Lower leg skin (tissue), 4 donors: ENCODE measurements around the gene PAN3. TPM values are rescaled to one million over a fixed set of nuclear protein-coding genes. Genes with fewer than 3 reads are reported as not detected.

Experiments
- DNase-seq, 2 donors: peaks; one replicate each; pipeline ENCODE4 v3.0.0-alpha.2; 2019; ENCODE audit warnings: low spot score in 2 of 2
- H3K4me3 ChIP-seq: fragments of 200-600 bp; sonication (generic); 2 replicates; pipeline ENCODE4 v1.5.1; 2017; ENCODE audit warnings: mild to moderate bottlenecking, low read depth; ENCODE audit not compliant: poor library complexity, severe bottlenecking
- POLR2A ChIP-seq, 2 donors: fragments of 450-650 bp; IDR thresholded peaks; one replicate each; pipeline ENCODE4 v1.6.1; 2016 to 2017; ENCODE audit warnings: antibody characterized with exemption in 2 of 2, mild to moderate bottlenecking in 1 of 2, moderate library complexity in 1 of 2
- WGBS, 2 donors: methylation state at CpG; one replicate each; pipeline ENCODE4 v1.1.5; 2018; 5-methylcytosine and 5-hydroxymethylcytosine counted together
- intact Hi-C: fragments of 100-400 bp; cut with DNase I; formaldehyde crosslinking; loops from one replicate; pipeline ENCODE4 v1.15.0; 2023; ENCODE audit warnings: low total_unique reads
- total RNA-seq, 4 donors: library from RNA; depleted of rRNA; stranded (reverse); fragments of >200 nt; gene quantifications; one replicate each; pipeline ENCODE4 v1.1.0, GENCODE V29; 2016
- TF ChIP-seq, protein P1 (sequence below), 3 donors: fragments of 450-650 bp; IDR thresholded peaks; one replicate each; pipeline ENCODE4 v1.5.1; 2016; ENCODE audit warnings: antibody characterized with exemption in 3 of 3, mild to moderate bottlenecking in 3 of 3, moderate library complexity in 2 of 3

The PAN3 gene
- total RNA-seq, 4 donors from 2014 or later = 32.2 to 57.7 (median 46.9) TPM

GRCh38 chr13:28316129-28316528 lies 177.8 kb downstream of the PAN3 start:
- DNase-seq = no peak
- WGBS, 2 donors = 62% methylated on average over 5 of the region's 5 CpGs
- TF ChIP-seq, protein P1, sequence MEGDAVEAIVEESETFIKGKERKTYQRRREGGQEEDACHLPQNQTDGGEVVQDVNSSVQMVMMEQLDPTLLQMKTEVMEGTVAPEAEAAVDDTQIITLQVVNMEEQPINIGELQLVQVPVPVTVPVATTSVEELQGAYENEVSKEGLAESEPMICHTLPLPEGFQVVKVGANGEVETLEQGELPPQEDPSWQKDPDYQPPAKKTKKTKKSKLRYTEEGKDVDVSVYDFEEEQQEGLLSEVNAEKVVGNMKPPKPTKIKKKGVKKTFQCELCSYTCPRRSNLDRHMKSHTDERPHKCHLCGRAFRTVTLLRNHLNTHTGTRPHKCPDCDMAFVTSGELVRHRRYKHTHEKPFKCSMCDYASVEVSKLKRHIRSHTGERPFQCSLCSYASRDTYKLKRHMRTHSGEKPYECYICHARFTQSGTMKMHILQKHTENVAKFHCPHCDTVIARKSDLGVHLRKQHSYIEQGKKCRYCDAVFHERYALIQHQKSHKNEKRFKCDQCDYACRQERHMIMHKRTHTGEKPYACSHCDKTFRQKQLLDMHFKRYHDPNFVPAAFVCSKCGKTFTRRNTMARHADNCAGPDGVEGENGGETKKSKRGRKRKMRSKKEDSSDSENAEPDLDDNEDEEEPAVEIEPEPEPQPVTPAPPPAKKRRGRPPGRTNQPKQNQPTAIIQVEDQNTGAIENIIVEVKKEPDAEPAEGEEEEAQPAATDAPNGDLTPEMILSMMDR (IDR thresholded peaks at IDR 0.05) = no peak
- TF ChIP-seq POLR2A (IDR thresholded peaks at IDR 0.05) = no peak
- H3K4me3 ChIP-seq = no peak overlapping the region
- intact Hi-C loops = no loop called here

GRCh38 chr13:28316836-28317235 lies 178.5 kb downstream of the PAN3 start:
- no peak for DNase-seq
- intact Hi-C loops = no loop called here
- WGBS, 2 donors = 84 to 94% methylated on average over 7 of the region's 7 CpGs
- H3K4me3 ChIP-seq = no peak overlapping the region
- TF ChIP-seq, protein P1 (IDR thresholded peaks at IDR 0.05) = no peak
- no peak for TF ChIP-seq POLR2A (IDR thresholded peaks at IDR 0.05)

GRCh38 chr13:28318496-28318895 lies 180.2 kb downstream of the PAN3 start:
- TF ChIP-seq, protein P1 (IDR thresholded peaks at IDR 0.05) = no peak
- no peak for TF ChIP-seq POLR2A (IDR thresholded peaks at IDR 0.05)
- 69 to 85% methylated on average over 7 of the region's 7 CpGs for WGBS, 2 donors
- H3K4me3 ChIP-seq = no peak overlapping the region
- DNase-seq = no peak
- intact Hi-C loops = no loop called here

DNA sequence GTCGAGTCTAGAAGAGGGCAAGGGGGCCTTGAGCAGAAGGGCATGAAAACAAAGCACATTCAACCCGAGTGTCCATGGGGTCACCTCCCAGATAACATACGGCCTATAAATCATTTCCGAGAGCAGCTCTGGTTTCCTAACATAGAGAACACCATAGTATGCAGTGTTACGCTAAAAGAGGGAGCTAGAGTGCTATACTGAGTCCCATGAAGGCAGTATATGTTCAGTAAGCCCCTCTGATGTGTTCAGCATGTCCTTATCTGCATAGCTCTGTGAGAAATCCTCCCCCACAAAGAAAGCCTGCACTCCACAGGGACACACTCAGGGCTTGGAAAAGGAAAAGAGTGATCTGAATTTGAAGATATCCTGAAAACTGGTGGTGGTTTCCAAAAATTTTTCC lies 181.2 kb downstream of the PAN3 start:
- DNase-seq = no peak
- WGBS, 2 donors = 83 to 88% methylated on average over 5 of the region's 5 CpGs
- TF ChIP-seq, protein P1 (IDR thresholded peaks at IDR 0.05) = no peak
- no peak for TF ChIP-seq POLR2A (IDR thresholded peaks at IDR 0.05)
- H3K4me3 ChIP-seq = no peak overlapping the region
- intact Hi-C loops = no loop called here

GRCh38 chr13:28320209-28320608 lies 181.9 kb downstream of the PAN3 start:
- 88 to 89% methylated on average over 6 of the region's 6 CpGs for WGBS, 2 donors
- H3K4me3 ChIP-seq = no peak overlapping the region
- no peak for TF ChIP-seq POLR2A (IDR thresholded peaks at IDR 0.05)
- TF ChIP-seq, protein P1 (IDR thresholded peaks at IDR 0.05) = no peak
- intact Hi-C loops = loop anchor here (10.0 kb wide), 1 partner anchor 475 kb away; no protein-coding TSS in a partner anchor
- no peak for DNase-seq

- DNase-seq = no peak
Measured at GRCh38 chr13:28320884-28321574, 182.7 kb downstream of the PAN3 start.

More at GRCh38 chr13:28320884-28321574, 182.7 kb downstream of the PAN3 start:
- no peak for TF ChIP-seq POLR2A (IDR thresholded peaks at IDR 0.05)
- TF ChIP-seq, protein P1 (IDR thresholded peaks at IDR 0.05) = no peak
- WGBS, 2 donors = 87 to 88% methylated on average over 11 of the region's 11 CpGs
- no peak overlapping the region for H3K4me3 ChIP-seq
- intact Hi-C loops = loop anchor here (10.0 kb wide), 1 partner anchor 474 kb away; no protein-coding TSS in a partner anchor
